HG03025 (cell line): ENCODE measurements around the gene STXBP5.
A peak's percentile ranks its signal among the peaks of the same experiment; 100 is the strongest.

Experiments
- ATAC-seq: cut with Tn5 transposase; IDR thresholded peaks from one replicate; pipeline ENCODE4 v1.9.1; 2021; ENCODE audit warnings: mild to moderate bottlenecking, moderate library complexity; ENCODE audit not compliant: unreplicated experiment, low FRiP score

Gene STXBP5

DNA sequence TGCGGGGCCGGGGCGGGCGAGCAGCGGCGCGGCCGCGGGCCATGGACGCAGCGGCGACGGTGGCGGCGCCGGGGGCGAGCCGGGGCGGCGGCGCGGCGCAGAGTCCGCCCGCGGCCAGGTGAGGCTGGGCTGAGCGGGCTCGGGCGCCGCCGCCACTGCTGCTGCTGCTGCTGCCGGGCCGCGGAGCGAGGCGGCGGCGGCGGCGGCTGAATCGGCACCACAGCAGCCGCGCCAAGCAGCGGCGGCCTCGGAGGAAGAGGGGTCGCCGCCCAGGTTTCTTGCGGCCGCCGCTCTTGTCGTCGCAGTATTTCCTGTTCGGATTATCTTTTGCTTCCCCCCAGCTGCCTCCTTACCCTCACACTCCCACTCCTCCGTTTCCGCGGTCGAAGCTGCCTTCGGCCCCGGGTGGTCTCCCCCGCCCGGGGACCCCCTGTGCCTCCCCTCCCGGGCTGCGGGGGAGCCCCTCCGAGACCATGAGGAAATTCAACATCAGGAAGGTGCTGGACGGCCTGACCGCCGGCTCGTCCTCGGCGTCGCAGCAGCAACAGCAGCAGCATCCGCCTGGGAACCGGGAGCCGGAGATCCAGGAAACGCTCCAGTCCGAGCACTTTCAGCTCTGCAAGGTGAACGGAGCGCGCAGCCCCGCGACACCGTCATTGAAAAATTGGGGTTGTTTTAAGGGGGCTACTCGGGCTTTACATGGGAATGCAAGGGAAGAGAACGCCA lies at the start of gene STXBP5:
Gene STXBP5 (plus strand): TSS at position 358 of the 726 bp plus-strand sequence. CDS start 116 bp downstream, at position 474.
- peak; percentile 30 for ATAC-seq

DNA sequence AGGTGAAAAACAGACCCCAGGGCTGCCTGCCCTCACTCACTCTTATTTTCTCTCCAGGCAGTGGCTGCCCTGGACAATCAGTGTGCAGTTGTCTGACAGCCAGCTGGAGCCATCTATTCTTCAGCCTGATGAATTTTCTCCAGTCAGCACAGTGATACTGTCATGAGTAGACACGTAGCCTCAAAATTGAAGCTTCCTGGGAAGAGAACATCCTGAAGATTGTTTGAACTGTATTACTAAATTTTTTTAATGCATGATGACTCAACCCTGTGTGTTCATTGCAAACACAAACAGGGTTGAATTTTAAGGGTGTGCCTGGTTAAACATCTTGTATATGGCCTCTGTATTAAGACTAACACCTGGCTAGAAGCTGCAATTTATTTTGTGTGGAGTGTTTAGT lies 49.8 kb upstream of the STXBP5 start:
- ATAC-seq: no peak

DNA sequence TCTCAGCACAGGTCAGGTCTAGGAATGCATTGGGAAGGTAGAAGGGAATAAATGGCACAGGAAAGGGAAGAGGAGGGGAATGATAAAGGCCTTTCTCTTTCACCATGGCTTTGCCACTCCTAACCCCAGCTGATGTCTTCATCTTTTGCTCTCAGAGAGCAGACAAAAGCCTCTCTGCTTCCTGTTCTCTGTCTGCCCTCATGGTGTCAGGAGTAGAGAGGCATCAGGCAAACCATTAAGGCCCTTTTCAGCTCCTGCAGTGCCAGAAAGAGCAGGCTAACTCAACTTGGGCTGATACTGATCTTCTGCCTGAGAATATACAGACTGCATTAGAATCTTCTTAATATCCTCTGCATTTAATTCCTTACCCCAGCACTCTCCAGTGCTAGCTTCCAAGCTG lies 48.0 kb upstream of the STXBP5 start:
- no peak for ATAC-seq

DNA sequence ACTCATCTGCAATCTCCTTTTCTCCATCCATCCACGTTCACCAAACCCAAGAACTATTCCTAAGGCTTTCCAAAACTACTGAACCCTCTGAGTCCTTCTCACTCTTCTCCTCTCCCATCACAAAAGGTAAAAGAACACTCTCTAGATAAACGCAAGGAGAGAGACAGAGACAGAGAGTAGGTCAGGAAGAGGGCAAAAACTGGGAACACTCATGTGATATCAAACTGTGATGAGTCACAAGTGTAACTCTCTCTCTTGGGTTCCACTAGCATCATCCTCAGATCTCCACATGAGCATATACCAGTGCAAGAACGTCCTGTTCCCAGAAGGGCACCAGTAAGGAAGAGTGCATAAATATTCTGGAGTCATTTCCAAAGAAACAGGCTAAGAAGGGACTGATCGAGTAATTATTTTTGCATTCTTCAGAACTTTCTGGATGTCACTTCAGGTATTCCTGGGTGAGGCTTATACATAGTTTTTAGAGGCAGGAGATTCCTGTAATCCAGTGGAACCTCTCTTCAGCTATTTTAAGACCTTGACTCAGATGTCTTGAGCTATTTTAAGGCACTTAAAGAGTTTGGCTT lies 47.3 kb upstream of the STXBP5 start:
- ATAC-seq: no peak

DNA sequence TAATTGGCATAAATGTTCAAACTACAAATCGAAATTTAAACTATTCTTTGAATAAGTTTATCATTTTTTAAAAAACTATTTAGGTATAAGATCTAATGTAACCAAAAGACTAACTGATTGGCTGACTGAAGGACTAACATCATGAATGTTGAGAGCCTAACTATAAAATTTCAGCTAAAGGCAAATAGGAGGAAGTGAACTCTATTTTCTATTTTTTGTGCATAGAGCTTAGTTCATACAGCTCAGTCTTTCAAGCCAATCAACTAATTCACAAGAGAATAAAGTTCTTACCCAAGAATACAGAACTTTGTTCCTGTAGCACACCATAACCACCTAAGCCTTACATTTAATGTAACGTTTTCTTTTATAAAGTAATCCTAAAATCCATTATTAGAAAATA lies 46.3 kb upstream of the STXBP5 start:
- no peak for ATAC-seq

DNA sequence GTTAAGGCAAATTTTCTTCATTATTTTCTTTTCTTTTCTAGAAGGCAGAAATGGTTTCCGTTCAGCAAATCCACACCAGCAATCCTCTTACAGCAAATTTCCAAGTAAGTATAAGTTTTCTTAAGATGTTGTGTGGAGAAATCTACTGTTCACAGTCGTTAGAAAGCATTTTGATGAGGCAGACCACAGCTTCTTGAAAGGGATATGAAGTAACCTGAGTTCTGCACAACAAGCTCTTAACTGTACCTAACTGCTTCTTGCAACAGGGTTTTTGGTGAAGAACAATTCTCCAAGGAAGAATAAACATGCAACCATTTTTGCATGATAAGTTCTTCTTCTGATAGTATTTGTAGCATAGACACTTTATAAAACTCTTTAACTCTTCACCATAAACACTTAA lies 45.3 kb upstream of the STXBP5 start:
- ATAC-seq: no peak

DNA sequence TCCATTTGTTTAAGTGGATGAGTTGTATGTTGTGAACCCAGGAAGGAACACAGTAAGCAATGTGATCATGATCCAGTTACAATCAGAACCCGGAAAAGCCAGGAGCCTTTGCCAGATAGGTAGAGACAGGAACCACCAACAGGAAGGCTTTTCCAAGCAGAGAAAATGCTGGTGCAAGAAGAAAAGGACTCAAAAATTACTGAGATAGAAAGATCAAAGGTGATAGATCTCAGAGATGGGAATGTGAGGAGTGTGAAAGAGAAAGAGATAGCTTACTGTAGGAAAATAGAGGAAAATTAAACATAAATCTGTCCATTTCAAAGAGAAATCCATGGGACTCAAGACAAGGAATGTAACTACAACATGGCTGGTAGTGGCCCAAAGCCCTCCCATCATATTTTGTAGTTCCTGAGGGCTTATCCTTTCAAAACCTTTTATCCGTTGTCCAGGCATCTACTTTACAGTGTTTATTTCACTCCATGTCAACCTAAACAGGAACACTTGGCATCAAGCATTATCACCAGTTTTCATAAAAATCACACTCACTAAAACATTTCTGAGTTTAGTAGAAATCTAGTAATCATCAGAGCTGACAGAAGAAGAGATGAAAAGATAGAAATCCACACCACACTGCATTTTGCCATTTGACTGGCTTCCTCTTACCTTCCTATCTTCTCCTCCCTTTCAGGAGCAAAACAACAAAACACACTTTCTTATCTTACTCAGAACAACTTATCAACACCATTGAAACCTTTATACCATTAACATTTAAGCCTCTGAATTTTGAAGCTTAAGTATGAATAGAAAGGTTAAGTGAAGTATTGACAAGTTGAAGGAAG lies 44.5 kb upstream of the STXBP5 start:
- ATAC-seq: no peak

DNA sequence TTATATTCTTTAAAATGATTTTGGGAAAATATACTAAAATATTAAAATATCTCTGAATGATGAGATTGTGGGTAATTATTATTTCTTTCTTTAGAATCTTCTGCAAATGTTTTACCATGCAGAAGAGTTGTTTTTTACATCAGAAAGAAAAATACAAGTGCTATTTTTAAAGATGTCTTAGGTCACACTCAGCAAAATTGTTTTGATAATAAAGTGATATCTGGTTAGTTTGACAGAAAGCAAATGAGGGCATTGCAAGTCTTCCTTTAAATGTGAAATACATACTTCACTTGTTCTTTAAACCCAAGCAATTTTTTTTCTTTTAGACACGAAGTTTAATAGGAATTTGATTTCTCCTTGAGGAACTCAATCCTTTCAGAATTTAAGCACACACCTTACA lies 43.6 kb upstream of the STXBP5 start:
- no peak for ATAC-seq

DNA sequence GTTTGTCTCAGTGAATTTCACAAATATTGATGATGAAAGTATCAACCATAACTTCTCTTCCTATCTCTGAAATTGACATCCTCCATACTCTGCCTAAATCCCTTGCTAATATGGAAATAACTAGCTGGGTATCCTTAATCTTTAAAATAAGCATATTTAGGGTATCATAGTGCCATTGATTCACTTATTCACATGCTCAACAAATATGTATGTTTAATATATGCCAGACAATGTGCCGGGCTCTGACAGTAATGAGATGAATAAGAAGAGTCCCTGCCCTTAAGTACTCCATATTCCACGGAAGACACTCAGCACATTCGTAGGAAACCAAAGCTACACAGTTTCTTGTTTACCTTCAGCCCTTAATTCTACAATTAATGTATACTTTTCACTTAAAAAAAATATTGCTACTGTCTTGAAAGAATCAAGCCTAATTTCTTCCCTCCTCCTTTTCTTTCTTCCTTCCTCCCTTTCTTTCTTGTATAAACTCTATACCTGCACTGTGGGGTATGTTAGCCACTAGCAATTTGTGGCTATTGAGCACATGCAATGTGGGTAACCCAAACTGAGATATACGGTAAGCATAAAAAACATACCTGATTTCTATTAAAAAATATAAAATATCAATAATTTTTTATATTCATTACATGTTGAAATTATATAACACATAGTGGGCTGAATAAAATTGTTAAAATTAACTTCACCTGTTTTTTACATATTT lies 42.8 kb upstream of the STXBP5 start:
- ATAC-seq: no peak

DNA sequence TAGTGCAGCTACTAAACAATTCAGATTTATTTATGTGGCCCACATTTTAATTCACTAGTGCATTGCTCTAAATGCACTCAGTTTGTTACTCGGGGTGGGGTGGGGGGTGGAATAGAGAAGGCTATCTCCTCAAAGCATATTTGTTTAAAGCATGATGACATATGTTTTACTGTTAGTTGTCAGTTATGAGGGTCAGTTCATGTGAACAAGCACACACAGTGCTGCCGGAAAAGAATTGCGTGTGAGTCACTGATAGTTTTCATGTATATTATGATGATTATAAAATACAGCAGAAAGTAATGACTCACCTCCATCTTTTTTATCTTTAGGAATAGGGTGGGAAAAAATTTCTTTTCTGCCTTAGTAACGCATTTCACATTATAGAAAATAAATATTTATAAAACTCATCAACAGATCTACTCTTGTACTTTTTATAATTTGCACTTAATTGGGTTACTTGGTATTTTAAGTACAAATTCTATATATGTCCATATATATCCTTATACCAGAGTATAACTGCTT lies 42.2 kb upstream of the STXBP5 start:
- no peak for ATAC-seq

DNA sequence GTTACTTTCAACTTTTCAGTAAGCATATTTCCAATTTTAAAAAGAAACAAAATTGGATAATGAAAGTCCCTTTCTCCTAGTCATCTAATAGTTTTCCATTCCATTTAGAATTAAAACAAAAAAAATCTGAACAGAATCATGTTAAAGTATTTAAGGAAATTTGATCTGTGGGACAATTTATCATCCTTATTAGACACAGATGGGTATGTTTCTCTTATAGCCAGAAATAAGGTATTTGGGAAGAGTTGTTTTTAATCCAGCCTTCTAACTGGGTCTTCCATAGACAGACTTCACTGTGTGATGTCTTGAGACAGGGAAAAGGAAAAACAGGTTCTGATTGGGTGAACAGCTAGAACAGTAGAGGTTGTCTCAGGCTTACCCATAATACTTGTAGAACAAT lies 39.5 kb upstream of the STXBP5 start:
- no peak for ATAC-seq

DNA sequence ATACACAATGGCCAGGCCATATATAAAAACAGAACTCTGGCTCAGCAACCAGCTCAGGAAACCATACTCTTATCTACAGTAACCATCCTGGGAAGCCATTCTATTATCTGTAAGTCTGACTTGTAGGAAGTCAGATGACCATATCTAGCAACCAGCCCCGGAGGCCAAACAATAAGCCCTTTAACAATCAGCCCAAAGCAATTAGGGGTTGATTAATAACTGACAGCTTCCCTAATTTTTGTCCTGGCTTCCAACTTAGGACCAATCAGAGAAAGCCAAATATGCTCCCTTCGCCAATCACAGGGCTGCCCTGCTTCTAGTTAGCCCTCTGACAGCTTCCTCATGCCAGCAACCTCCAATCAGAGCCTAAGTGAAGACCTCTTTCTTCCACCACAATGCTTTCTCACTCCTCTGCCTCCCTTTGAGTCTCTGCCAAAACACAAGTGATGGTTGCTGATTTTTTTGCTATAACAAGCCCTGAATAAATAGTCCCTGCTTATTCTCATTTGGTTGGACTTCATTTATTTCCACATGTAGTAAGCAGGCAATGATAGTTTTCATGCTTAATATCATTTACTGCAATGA lies 37.8 kb upstream of the STXBP5 start:
- ATAC-seq: no peak

DNA sequence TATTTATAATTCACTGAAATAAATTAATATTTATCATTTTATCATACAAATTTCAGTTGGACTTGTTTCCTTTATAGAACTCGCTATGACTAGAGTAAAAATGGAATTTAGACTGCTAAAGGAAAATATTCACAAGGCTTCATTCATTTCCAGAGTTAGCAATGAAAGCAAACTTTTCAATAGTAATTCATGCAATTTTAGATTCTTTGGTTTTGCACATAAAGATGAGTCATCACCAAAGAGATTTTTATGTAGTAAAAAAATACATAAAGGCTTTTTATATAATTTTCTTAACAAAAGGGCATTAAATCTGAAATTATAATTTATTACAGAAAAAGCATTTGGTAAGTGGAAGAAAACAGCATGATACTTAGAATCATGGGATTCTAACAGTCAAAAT lies 37.2 kb upstream of the STXBP5 start:
- ATAC-seq: no peak

DNA sequence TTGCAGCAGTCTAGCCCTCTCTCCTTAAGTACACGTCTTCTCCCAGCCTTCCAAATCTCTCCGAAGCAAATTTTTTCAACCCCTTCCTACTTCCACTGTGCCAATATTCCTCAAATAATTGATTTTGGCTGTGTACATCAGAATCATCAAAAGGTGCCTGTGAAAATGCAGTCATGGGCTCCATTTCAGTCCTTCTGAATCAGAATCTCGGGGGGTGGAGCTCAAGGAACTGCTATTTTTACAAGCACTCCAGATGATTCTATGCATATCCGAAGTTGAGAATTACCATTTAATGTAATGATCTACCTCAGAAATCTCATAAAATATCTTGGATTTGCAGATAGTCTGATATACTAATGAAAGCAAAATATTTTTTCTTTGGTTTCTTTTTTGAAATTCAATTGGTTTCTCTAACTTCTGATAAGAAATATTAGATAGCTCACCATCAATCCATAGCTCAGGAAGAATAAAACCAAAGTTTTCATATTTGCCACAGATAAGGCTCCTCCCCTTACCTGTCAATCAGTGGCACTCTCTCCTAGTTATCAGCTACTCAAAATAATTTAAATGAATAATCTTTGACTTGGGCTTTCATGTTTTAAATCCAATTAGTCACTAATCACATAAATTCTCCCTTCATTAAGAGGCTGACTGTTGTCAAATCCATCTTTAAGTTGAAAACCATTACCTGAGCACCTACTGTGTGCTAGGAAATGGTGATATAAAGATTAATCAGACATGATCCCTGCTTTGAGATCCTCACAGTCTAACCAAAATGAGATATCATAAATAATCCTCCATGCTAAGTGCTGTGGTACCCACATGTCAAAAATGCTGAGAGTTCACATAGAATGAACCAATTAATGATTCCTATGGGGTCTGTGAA lies 36.4 kb upstream of the STXBP5 start:
- ATAC-seq: no peak

DNA sequence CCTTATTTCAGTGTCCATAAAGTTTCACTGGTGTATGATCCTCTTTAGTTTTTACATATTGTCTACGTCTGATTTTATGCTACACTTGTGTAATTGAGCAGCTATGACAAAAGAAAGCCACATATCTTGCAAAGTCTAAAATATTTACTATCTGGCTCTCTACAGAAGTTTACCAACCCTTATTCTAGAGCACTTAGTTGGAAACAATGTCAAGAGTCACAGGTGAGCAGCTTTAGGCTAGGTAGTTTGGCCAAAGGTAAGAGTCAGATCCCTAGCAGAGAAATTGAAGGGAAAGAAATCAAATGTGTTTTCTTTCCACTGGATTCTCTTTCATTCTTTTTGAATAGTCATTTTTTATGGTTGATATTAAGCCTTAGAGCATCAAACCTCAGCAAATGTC lies 34.7 kb upstream of the STXBP5 start:
- ATAC-seq: no peak

DNA sequence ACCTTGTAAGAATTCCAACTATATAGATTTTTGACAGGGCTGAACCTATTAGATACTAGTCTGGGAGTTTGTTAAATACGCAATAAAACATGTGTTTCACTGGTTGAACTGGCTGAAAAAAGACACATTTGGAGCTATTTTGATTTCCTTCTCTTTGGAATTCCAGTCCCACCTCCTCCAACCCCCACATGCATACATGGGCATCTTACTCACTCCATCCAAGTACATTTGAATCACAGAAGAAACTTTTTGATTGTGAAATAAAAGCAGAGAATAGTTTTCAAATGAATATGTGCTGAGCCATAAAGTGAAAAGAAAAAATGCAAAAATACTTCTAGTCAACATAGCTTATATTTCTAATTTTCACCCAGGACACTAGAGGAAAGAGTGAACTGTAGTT lies 33.9 kb upstream of the STXBP5 start:
- no peak for ATAC-seq

DNA sequence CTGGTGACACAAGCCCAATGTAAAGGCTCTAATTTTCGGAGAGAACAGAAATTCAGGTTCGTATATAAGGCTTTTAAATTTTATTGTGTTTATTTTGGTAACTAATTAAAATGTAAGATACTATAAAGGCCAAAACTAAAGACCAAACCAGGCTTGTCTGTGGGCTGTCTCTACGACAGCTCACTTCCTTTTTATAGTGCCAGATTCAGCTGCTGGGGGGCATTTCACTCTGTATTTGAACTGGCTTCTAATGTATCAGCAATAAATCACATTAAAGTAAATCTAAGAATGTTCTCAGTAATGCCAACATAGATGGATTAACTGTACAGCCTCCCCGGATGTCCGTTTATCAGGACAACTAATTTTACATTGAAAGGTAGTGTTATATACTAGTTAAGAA lies 31.1 kb upstream of the STXBP5 start:
- no peak for ATAC-seq

DNA sequence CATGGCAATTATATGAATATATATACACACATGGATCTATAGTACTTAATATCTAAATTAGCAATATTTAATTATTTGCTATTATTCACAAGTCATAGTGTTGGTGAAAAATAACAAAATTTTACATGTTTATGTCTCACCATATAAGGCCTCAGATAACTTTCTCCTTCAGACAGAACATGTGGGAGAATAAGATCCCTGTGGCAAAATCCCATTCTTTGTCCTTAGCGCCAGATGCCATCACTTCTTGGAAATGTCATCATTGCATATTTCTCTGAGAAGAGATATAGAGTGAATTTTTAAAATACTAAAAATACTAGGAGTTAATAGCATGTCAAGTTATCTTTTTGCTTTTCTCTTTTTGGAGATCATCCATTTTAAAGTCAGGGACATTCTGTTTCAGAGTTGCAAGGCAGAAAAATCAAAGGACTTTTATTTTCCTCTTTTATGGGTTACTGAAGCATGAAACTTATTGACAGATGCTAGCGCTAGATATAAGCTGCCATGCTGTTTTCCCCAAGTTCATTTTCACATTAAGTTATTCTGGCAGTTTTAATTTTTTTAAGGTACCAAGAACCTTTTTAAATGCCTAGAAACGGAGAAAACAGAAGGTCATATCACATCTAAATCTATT lies 30.4 kb upstream of the STXBP5 start:
- no peak for ATAC-seq

DNA sequence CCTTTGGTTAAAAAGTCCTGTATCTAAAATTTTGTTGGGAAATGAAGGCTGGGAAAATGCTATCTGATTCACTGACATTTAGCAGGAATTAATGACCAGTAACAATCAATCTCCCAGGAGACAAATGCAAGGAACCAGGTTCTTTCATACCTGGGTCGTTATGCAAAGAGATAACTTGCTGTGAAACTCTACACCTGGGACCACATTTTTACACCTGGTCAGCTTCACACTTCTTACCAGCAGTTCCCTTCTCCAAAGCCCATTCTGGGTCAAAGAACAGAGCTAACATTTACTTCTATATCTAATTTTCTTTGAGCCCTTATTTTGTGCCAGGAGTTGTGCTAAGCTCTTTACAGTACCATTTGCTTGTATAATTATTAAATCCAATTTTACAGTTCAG lies 27.4 kb upstream of the STXBP5 start:
- ATAC-seq: no peak
